Astrocyte of the cerebellum (primary cell): ENCODE data around the gene NHS.

ENCODE experiments used
- DNase-seq: peaks from one replicate; pipeline ENCODE4 v3.0.0-alpha.2; 2011; ENCODE audit warnings: low read depth
- H3K4me3 ChIP-seq: 2 replicates; pipeline ENCODE4 v1.5.1; 2011; ENCODE audit warnings: mild to moderate bottlenecking, low read depth, low read length, moderate library complexity
- CTCF ChIP-seq: IDR thresholded peaks from 2 replicates; pipeline ENCODE4 v1.5.1; 2012; ENCODE audit warnings: low read length, low read depth, moderate library complexity, mild to moderate bottlenecking; ENCODE audit errors: missing control alignments
- in situ Hi-C: cut with HindIII; loops from 2 replicates; pipeline ENCODE4 v1.10.0; 2017; ENCODE audit warnings: low sequenced_read_pairs

Gene NHS

GRCh38 chrX:17680732-17681413, 305.9 kb downstream of the NHS start:
- DNase-seq: no peak
- no peak for TF ChIP-seq CTCF
- H3K4me3 ChIP-seq: no peak overlapping the region
- in situ Hi-C loops: no loop called here

GRCh38 chrX:17682259-17682658, 307.3 kb downstream of the NHS start:
- DNase-seq: no peak
- TF ChIP-seq CTCF: no peak
- H3K4me3 ChIP-seq: no peak overlapping the region
- in situ Hi-C loops: no loop called here

GRCh38 chrX:17685026-17685425, 310.0 kb downstream of the NHS start:
- no peak for TF ChIP-seq CTCF
- H3K4me3 ChIP-seq: no peak overlapping the region
- DNase-seq: no peak
- in situ Hi-C loops: no loop called here

- DNase-seq: no peak
- H3K4me3 ChIP-seq: no peak overlapping the region
- in situ Hi-C loops: no loop called here
- no peak for TF ChIP-seq CTCF
Measured at GRCh38 chrX:17687648-17688047, 312.6 kb downstream of the NHS start.

GRCh38 chrX:17689971-17690409, 315.0 kb downstream of the NHS start:
- peak; percentile 60 for DNase-seq
- H3K4me3 ChIP-seq: no peak overlapping the region
- peak; percentile 58 for TF ChIP-seq CTCF
- in situ Hi-C loops: no loop called here

GRCh38 chrX:17692709-17693346, 317.8 kb downstream of the NHS start:
- no peak for TF ChIP-seq CTCF
- DNase-seq: peak; percentile 37
- no peak overlapping the region for H3K4me3 ChIP-seq
- in situ Hi-C loops: no loop called here
